ENCODE measurements around the gene TLX1.
"Not testable (repeated sequence)": the region's sequence is repeated elsewhere in the genome, so short reads cannot be mapped to it uniquely, and the experiment has no call there.

The TLX1 gene

GRCh38 chr10:101145750-101146391, 14.8 kb downstream of the TLX1 start:
- in situ Hi-C loops (cut with HindIII; ENCODE audit: low pct_ligation_motif_present, low sequenced_read_pairs) = no loop called here
- Histone ChIP-seq H3K36me3 (replicated peaks) (no peaks in the 10 kb centered on the region), H3K4me3 (ENCODE audit: low read depth, low read length) (no peak overlapping the region), H3K27ac (no peak overlapping the region), H3K27me3 (replicated peaks) (peaks cover 83% of the 10 kb centered on the region)
- DNase-seq = no peak
- TF ChIP-seq CTCF (IDR thresholded peaks at IDR 0.05; ENCODE audit: low read depth, low read length, missing control alignments) = no peak

- Histone ChIP-seq H3K4me3 (ENCODE audit: low read depth, low read length) (no peak overlapping the region), H3K27ac (no peak overlapping the region), H3K27me3 (replicated peaks) (peaks cover 80% of the 10 kb centered on the region), H3K36me3 (replicated peaks) (no peaks in the 10 kb centered on the region)
- TF ChIP-seq CTCF (IDR thresholded peaks at IDR 0.05; ENCODE audit: low read depth, low read length, missing control alignments) = no peak
- in situ Hi-C loops (cut with HindIII; ENCODE audit: low pct_ligation_motif_present, low sequenced_read_pairs) = no loop called here
- DNase-seq = no peak
Observed at GRCh38 chr10:101146392-101147251, 15.5 kb downstream of the TLX1 start.

GRCh38 chr10:101151395-101151794, 20.3 kb downstream of the TLX1 start:
- Histone ChIP-seq H3K36me3 (replicated peaks) (no peaks in the 10 kb centered on the region), H3K27ac (no peak overlapping the region), H3K4me3 (ENCODE audit: low read depth, low read length) (no peak overlapping the region), H3K27me3 (replicated peaks) (peaks cover 35% of the 10 kb centered on the region)
- in situ Hi-C loops (cut with HindIII; ENCODE audit: low pct_ligation_motif_present, low sequenced_read_pairs) = no loop called here
- no peak for DNase-seq
- TF ChIP-seq CTCF (IDR thresholded peaks at IDR 0.05; ENCODE audit: low read depth, low read length, missing control alignments) = no peak

GRCh38 chr10:101152316-101152715, 21.2 kb downstream of the TLX1 start:
- no peak for DNase-seq
- H3K27ac ChIP-seq = no peak overlapping the region
- no peaks in the 10 kb centered on the region for H3K36me3 ChIP-seq (replicated peaks)
- in situ Hi-C loops (cut with HindIII; ENCODE audit: low pct_ligation_motif_present, low sequenced_read_pairs) = no loop called here
- no peak overlapping the region for H3K4me3 ChIP-seq (ENCODE audit: low read depth, low read length)
- no peak for TF ChIP-seq CTCF (IDR thresholded peaks at IDR 0.05; ENCODE audit: low read depth, low read length, missing control alignments)
- H3K27me3 ChIP-seq (replicated peaks) = peaks cover 28% of the 10 kb centered on the region

- in situ Hi-C loops (cut with HindIII; ENCODE audit: low pct_ligation_motif_present, low sequenced_read_pairs); H3K27me3 ChIP-seq (replicated peaks); DNase-seq: not testable (repeated sequence)
Observed at GRCh38 chr10:101154506-101154905, 23.4 kb downstream of the TLX1 start.

GRCh38 chr10:101155896-101156295, 24.8 kb downstream of the TLX1 start:
- in situ Hi-C loops (cut with HindIII; ENCODE audit: low pct_ligation_motif_present, low sequenced_read_pairs) = no loop called here
- DNase-seq = no peak
- Histone ChIP-seq H3K27ac (no peak overlapping the region), H3K36me3 (replicated peaks) (no peaks in the 10 kb centered on the region), H3K4me3 (ENCODE audit: low read depth, low read length) (no peak overlapping the region), H3K27me3 (replicated peaks) (peaks cover 9% of the 10 kb centered on the region)
- no peak for TF ChIP-seq CTCF (IDR thresholded peaks at IDR 0.05; ENCODE audit: low read depth, low read length, missing control alignments)

More at GRCh38 chr10:101154506-101154905, 23.4 kb downstream of the TLX1 start:
- H3K36me3 ChIP-seq (replicated peaks); H3K4me3 ChIP-seq (ENCODE audit: low read depth, low read length); H3K27ac ChIP-seq: not testable (repeated sequence)
